ENCODE results near the gene HS6ST3. TPM values are rescaled to one million over a fixed set of nuclear protein-coding genes. Genes with fewer than 3 reads are reported as not detected.

The HS6ST3 gene
- total RNA-seq, 4 donors from 2014 or later = 0.16 to 0.27 TPM; not detected in 2

GRCh38 chr13:96835546-96835945, 745.6 kb downstream of the HS6ST3 start:
- Histone ChIP-seq H3K36me3 (no peaks in the 10 kb centered on the region), H3K4me3 (no peak overlapping the region), H3K27ac (no peak overlapping the region), H3K9me3 (no peaks in the 10 kb centered on the region), H3K4me1 (no peaks in the 10 kb centered on the region), H3K27me3 (no peaks in the 10 kb centered on the region)
- TF ChIP-seq POLR2AphosphoS5 (IDR thresholded peaks at IDR 0.05) (no peak), POLR2A (IDR thresholded peaks at IDR 0.05) (no peak), EP300 (IDR thresholded peaks at IDR 0.05; ENCODE audit: low read depth) (no peak), CTCF (IDR thresholded peaks at IDR 0.05) (no peak)
- intact Hi-C loops (cut with DNase I; ENCODE audit: low total_unique reads) (no loop called here), in situ Hi-C loops (cut with MboI; ENCODE audit: low pct_ligation_motif_present in 1 of 4, low pct_unique_long_range_greater_than_20kb in 1 of 4, low sequenced_read_pairs in 3 of 4) (no loop called here)
- DNase-seq = no peak
- 77% methylated on average over 4 of the region's 4 CpGs; no CpG with 5 or more reads in 1 of the 2 donors for WGBS, 2 donors (ENCODE audit: low coverage in 1 of 2)

GRCh38 chr13:96836733-96837132, 746.8 kb downstream of the HS6ST3 start:
- intact Hi-C loops (cut with DNase I; ENCODE audit: low total_unique reads) (no loop called here), in situ Hi-C loops (cut with MboI; ENCODE audit: low pct_ligation_motif_present in 1 of 4, low pct_unique_long_range_greater_than_20kb in 1 of 4, low sequenced_read_pairs in 3 of 4) (no loop called here)
- Histone ChIP-seq H3K36me3 (no peaks in the 10 kb centered on the region), H3K9me3 (no peaks in the 10 kb centered on the region), H3K27me3 (no peaks in the 10 kb centered on the region), H3K4me1 (no peaks in the 10 kb centered on the region), H3K27ac (no peak overlapping the region), H3K4me3 (no peak overlapping the region)
- no peak for DNase-seq
- no peak for TF ChIP-seq CTCF (IDR thresholded peaks at IDR 0.05)
- no peak for TF ChIP-seq POLR2A (IDR thresholded peaks at IDR 0.05)
- TF ChIP-seq POLR2AphosphoS5 (IDR thresholded peaks at IDR 0.05) = no peak
- TF ChIP-seq EP300 (IDR thresholded peaks at IDR 0.05; ENCODE audit: low read depth) = no peak
- WGBS, 2 donors (ENCODE audit: low coverage in 1 of 2) = 83 to 100% methylated on average over 1 of the region's 1 CpG

GRCh38 chr13:96837809-96838208, 747.9 kb downstream of the HS6ST3 start:
- H3K9me3 ChIP-seq = no peaks in the 10 kb centered on the region
- no peaks in the 10 kb centered on the region for H3K36me3 ChIP-seq
- no peak for DNase-seq
- no peak overlapping the region for H3K27ac ChIP-seq
- in situ Hi-C loops (cut with MboI; ENCODE audit: low pct_ligation_motif_present in 1 of 4, low pct_unique_long_range_greater_than_20kb in 1 of 4, low sequenced_read_pairs in 3 of 4) (no loop called here), intact Hi-C loops (cut with DNase I; ENCODE audit: low total_unique reads) (no loop called here)
- no peak overlapping the region for H3K4me3 ChIP-seq
- no peak for TF ChIP-seq EP300 (IDR thresholded peaks at IDR 0.05; ENCODE audit: low read depth)
- TF ChIP-seq CTCF (IDR thresholded peaks at IDR 0.05) = no peak
- no peak for TF ChIP-seq POLR2A (IDR thresholded peaks at IDR 0.05)
- WGBS, 2 donors (ENCODE audit: low coverage in 1 of 2) = 81% methylated on average over 1 of the region's 1 CpG; no CpG with 5 or more reads in 1 of the 2 donors
- no peaks in the 10 kb centered on the region for H3K4me1 ChIP-seq
- no peaks in the 10 kb centered on the region for H3K27me3 ChIP-seq

GRCh38 chr13:96844195-96844594, 754.3 kb downstream of the HS6ST3 start:
- intact Hi-C loops (cut with DNase I; ENCODE audit: low total_unique reads) (no loop called here), in situ Hi-C loops (cut with MboI; ENCODE audit: low pct_ligation_motif_present in 1 of 4, low pct_unique_long_range_greater_than_20kb in 1 of 4, low sequenced_read_pairs in 3 of 4) (no loop called here)
- H3K27me3 ChIP-seq = no peaks in the 10 kb centered on the region
- no peaks in the 10 kb centered on the region for H3K36me3 ChIP-seq
- no peak for DNase-seq
- no peaks in the 10 kb centered on the region for H3K4me1 ChIP-seq
- H3K27ac ChIP-seq = no peak overlapping the region
- TF ChIP-seq POLR2AphosphoS5 (IDR thresholded peaks at IDR 0.05) = no peak
- TF ChIP-seq POLR2A (IDR thresholded peaks at IDR 0.05) = no peak
- no peak for TF ChIP-seq CTCF (IDR thresholded peaks at IDR 0.05)
- TF ChIP-seq EP300 (IDR thresholded peaks at IDR 0.05; ENCODE audit: low read depth) = no peak
- no peak overlapping the region for H3K4me3 ChIP-seq
- H3K9me3 ChIP-seq = no peaks in the 10 kb centered on the region

Data from transverse colon (tissue), 4 donors.